OCI-LY7 (cell line): Measurements from ENCODE around the gene TLNRD1. TPM values are rescaled to one million over a fixed set of nuclear protein-coding genes. Genes with fewer than 3 reads are reported as not detected.

ENCODE experiments used
- BruUV-seq: library from RNA; stranded (reverse); fragments of 400-500 nt; replicated peaks from 2 replicates; lab custom pipeline; 2021; lab: Mats Ljungman, UMichigan
- CTCF ChIA-PET: fragments of 300-600 bp; sonication (Branson Sonifier 250); formaldehyde crosslinking; loops from one replicate; lab custom pipeline; 2022; ENCODE audit warnings: antibody characterized with exemption; ENCODE audit not compliant: unreplicated experiment; lab: Charles Lee
- POLR2A ChIA-PET: fragments of 300-600 bp; sonication (Branson Sonifier 250); formaldehyde crosslinking; loops from one replicate; lab custom pipeline; 2022; ENCODE audit warnings: antibody characterized with exemption; lab: Charles Lee
- DNase-seq: peaks from one replicate; pipeline ENCODE4 v3.0.0-alpha.2; 2015; ENCODE audit warnings: low spot score
- H2AFZ ChIP-seq: fragments of 200-600 bp; sonication (generic), shearing (Covaris generic); 2 replicates; pipeline ENCODE4 v1.6.1; 2014; ENCODE audit warnings: mild to moderate bottlenecking, antibody characterized with exemption, low read length, moderate library complexity
- H3K27ac ChIP-seq: fragments of 200-600 bp; sonication (generic); 2 replicates; pipeline ENCODE4 v1.5.1; 2014; ENCODE audit warnings: mixed run types, low read depth, mild to moderate bottlenecking, moderate library complexity, low read length, inconsistent platforms; ENCODE audit not compliant: poor library complexity, severe bottlenecking
- H3K36me3 ChIP-seq: fragments of 200-600 bp; sonication (generic); 2 replicates; pipeline ENCODE4 v1.6.1; 2014; ENCODE audit warnings: mild to moderate bottlenecking, antibody characterized with exemption, low read length, moderate library complexity, mixed read lengths; ENCODE audit not compliant: insufficient read depth
- H3K4me1 ChIP-seq: fragments of 200-600 bp; sonication (generic); 2 replicates; pipeline ENCODE4 v1.5.1; 2014; ENCODE audit warnings: mild to moderate bottlenecking, low read length; ENCODE audit not compliant: insufficient read depth, poor library complexity, severe bottlenecking
- H3K4me2 ChIP-seq: fragments of 200-600 bp; sonication (generic); 2 replicates; pipeline ENCODE4 v1.6.1; 2014; ENCODE audit warnings: mild to moderate bottlenecking, low read length
- H3K4me3 ChIP-seq: fragments of 200-600 bp; sonication (generic); 2 replicates; pipeline ENCODE4 v1.5.1; 2014; ENCODE audit warnings: mild to moderate bottlenecking, low read depth, low read length; ENCODE audit not compliant: poor library complexity, severe bottlenecking
- H3K79me2 ChIP-seq: fragments of 200-600 bp; sonication (generic); 2 replicates; pipeline ENCODE4 v1.6.1; 2016; ENCODE audit warnings: low read depth, mild to moderate bottlenecking, low read length, moderate library complexity, mixed read lengths; ENCODE audit not compliant: insufficient read depth
- H3K9me2 ChIP-seq: fragments of 200-600 bp; sonication (generic); 2 replicates; pipeline ENCODE4 v1.6.1; 2016; ENCODE audit warnings: mild to moderate bottlenecking, low read length, mixed read lengths; ENCODE audit not compliant: insufficient read depth
- H3K9me3 ChIP-seq: fragments of 200-600 bp; sonication (generic); 2 replicates; pipeline ENCODE4 v1.6.1; 2014; ENCODE audit warnings: mild to moderate bottlenecking, mixed run types, low read length, mixed read lengths
- H4K20me1 ChIP-seq: fragments of 200-600 bp; sonication (generic); 2 replicates; pipeline ENCODE4 v1.6.1; 2014; ENCODE audit warnings: mild to moderate bottlenecking, antibody characterized with exemption, low read length, moderate library complexity, mixed read lengths; ENCODE audit not compliant: insufficient read depth
- EZH2phosphoT487 ChIP-seq: fragments of 200-600 bp; sonication (generic); IDR thresholded peaks from 2 replicates; pipeline ENCODE4 v1.6.1; 2018; ENCODE audit warnings: low read depth, borderline replicate concordance, mild to moderate bottlenecking, mixed run types, antibody characterized with exemption, low read length, moderate library complexity, mixed read lengths
- intact Hi-C: fragments of 100-400 bp; cut with micrococcal nuclease; formaldehyde crosslinking; loops from one replicate; pipeline ENCODE4 v1.10.0; 2022; ENCODE audit not compliant: unreplicated experiment
- total RNA-seq, 2 experiments: library from RNA; depleted of rRNA in 1 of 2; stranded (reverse); fragments of >200 nt in 1 of 2; shearing (Covaris generic) in 1 of 2; gene quantifications; 2 replicates each; pipeline ENCODE4 v1.2.3, GENCODE V29; 2014 to 2022
- TF ChIP-seq, protein P1 (sequence below): fragments of 200-600 bp; sonication (generic); conservative IDR thresholded peaks from 2 replicates; pipeline ENCODE4 v1.5.1; 2014; ENCODE audit warnings: mild to moderate bottlenecking, antibody characterized with exemption, low read length, moderate library complexity, mixed read lengths

Gene TLNRD1
- total RNA-seq, 2 experiments from 2014 or later = 17.4 to 19.9 TPM

DNA sequence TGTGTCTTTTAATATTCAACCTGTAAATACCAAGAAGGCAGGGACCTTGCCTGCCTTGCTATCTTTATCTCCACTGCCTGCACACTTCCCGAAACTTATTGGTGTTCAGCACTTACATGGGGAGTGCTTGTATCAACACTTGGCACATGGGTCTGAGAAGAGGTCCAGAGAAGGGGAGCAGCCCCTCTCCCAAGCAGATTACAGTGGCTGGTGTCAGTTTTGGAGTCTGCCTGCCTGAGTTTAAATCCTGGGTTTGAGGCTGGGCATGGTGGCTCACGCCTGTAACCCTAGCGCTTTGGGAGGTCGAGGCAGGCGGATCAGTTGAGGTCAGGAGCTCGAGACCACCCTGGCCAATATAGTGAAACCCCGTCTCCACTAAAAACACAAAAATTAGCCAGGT, 31.4 kb upstream of the TLNRD1 start:
- no peak for DNase-seq
- Histone ChIP-seq H4K20me1 (no peaks in the 10 kb centered on the region; the same call in 1 of the 2 replicates), H3K9me2 (no peaks in the 10 kb centered on the region), H3K79me2 (no peaks in the 10 kb centered on the region), H3K9me3 (no peaks in the 10 kb centered on the region), H3K36me3 (peaks cover 12% of the 10 kb centered on the region), H3K4me1 (no peaks in the 10 kb centered on the region), H2AFZ (no peak overlapping the region), H3K4me2 (no peak overlapping the region), H3K4me3 (no peak overlapping the region), H3K27ac (no peak overlapping the region)
- BruUV-seq = no TSS peak
- TF ChIP-seq, protein P1, sequence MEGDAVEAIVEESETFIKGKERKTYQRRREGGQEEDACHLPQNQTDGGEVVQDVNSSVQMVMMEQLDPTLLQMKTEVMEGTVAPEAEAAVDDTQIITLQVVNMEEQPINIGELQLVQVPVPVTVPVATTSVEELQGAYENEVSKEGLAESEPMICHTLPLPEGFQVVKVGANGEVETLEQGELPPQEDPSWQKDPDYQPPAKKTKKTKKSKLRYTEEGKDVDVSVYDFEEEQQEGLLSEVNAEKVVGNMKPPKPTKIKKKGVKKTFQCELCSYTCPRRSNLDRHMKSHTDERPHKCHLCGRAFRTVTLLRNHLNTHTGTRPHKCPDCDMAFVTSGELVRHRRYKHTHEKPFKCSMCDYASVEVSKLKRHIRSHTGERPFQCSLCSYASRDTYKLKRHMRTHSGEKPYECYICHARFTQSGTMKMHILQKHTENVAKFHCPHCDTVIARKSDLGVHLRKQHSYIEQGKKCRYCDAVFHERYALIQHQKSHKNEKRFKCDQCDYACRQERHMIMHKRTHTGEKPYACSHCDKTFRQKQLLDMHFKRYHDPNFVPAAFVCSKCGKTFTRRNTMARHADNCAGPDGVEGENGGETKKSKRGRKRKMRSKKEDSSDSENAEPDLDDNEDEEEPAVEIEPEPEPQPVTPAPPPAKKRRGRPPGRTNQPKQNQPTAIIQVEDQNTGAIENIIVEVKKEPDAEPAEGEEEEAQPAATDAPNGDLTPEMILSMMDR = no peak
- no peak for TF ChIP-seq EZH2phosphoT487
- intact Hi-C loops = no loop called here
- POLR2A ChIA-PET = no interaction called here
- CTCF ChIA-PET = interaction anchor here (0.6 kb wide), 1 partner anchor 11 kb away, joined by 3 read pairs; no protein-coding TSS in a partner anchor

- H3K4me1 ChIP-seq = no peaks in the 10 kb centered on the region
- H3K9me3 ChIP-seq = no peaks in the 10 kb centered on the region
- H3K36me3 ChIP-seq = peaks cover 12% of the 10 kb centered on the region
- H2AFZ ChIP-seq = no peak overlapping the region
- no TSS peak for BruUV-seq
- intact Hi-C loops = loop anchor here (1.0 to 5.0 kb wide), 2 partner anchors 403 to 514 kb away; no protein-coding TSS in a partner anchor
- H3K27ac ChIP-seq = no peak overlapping the region
- H4K20me1 ChIP-seq = no peaks in the 10 kb centered on the region; the same call in 1 of the 2 replicates
- peak; percentile 64 for DNase-seq
- no peak for TF ChIP-seq EZH2phosphoT487
- TF ChIP-seq, protein P1 = peak; percentile 95
- ChIA-PET POLR2A (no interaction called here), CTCF (interaction anchor here (0.6 to 0.9 kb wide), 2 partner anchors 10 to 296 kb away, joined by 3 to 4 read pairs; no protein-coding TSS in a partner anchor)
- no peaks in the 10 kb centered on the region for H3K79me2 ChIP-seq
- H3K9me2 ChIP-seq = no peaks in the 10 kb centered on the region
- no peak overlapping the region for H3K4me3 ChIP-seq
- no peak overlapping the region for H3K4me2 ChIP-seq
Observed at GRCh38 chr15:80970018-80970657, 30.6 kb upstream of the TLNRD1 start.

- ChIA-PET POLR2A (no interaction called here), CTCF (interaction anchor here (0.9 kb wide), 1 partner anchor 296 kb away, joined by 4 read pairs; no protein-coding TSS in a partner anchor)
- H3K27ac ChIP-seq = no peak overlapping the region
- no peaks in the 10 kb centered on the region for H3K79me2 ChIP-seq
- peaks cover 12% of the 10 kb centered on the region; the same call in 1 of the 2 replicates for H3K36me3 ChIP-seq
- intact Hi-C loops = loop anchor here (1.0 to 5.0 kb wide), 2 partner anchors 403 to 514 kb away; no protein-coding TSS in a partner anchor
- no peak overlapping the region for H2AFZ ChIP-seq
- no peak overlapping the region for H3K4me2 ChIP-seq
- no TSS peak for BruUV-seq
- H4K20me1 ChIP-seq = no peaks in the 10 kb centered on the region; the same call in 1 of the 2 replicates
- TF ChIP-seq EZH2phosphoT487 = no peak
- no peaks in the 10 kb centered on the region for H3K9me3 ChIP-seq
- H3K9me2 ChIP-seq = no peaks in the 10 kb centered on the region
- no peaks in the 10 kb centered on the region for H3K4me1 ChIP-seq
- no peak overlapping the region for H3K4me3 ChIP-seq
- DNase-seq = no peak
Observed at GRCh38 chr15:80970658-80971057, 30.1 kb upstream of the TLNRD1 start.
